ENCODE data around the gene MED13L. TPM values are rescaled to one million over a fixed set of nuclear protein-coding genes. Genes with fewer than 3 reads are reported as not detected.

MED13L gene
- total and polyA plus RNA-seq, 2 of the 4 experiments (the other 2 are of a cell fraction), result 17.9 to 49.1 TPM

DNA sequence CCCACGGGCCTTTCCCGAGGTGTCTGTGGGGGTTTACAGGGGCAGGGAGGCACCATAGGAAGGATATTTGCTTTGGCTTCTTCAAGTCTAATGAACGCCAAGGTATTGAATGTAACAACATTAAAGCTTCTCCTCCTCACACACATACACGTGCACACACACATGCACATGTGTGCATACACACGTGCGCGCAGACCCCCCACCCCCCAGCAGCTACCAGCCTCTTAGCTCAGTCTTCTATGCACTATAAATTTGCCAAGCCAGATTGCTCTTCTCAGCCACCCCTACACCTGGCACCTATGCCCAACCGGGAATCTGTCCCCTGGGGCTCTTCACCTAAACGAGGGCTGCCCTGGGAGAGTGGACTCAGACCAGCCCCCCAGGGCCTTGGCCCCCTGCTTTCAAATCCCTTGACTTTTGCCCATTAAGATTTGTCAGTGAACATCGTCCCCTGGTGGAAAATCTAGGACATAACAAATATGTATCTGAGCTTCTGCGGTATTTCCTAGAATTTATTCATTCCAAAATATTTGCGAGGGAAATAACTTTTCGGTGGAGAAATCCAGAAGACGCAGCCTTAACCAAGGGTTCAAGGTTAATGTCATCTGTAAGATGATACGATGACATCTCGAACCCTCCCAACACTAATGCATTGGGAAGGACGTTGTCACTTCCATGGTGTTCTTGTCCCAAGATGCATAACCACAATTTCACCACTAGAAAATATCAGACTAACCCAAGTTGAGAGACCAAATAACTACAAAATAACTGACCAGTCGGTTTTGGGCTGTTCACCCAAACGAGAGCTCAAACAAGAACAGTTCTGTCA lies 330.4 kb downstream of the MED13L start:
- no peak overlapping the region for H3K4me3 ChIP-seq (ENCODE audit: insufficient read depth, low read depth, low read length)
- no peak overlapping the region for H2AFZ ChIP-seq (replicated peaks; ENCODE audit: low read length, poor library complexity)
- ChIA-PET POLR2A (ENCODE audit: unreplicated experiment) (interaction anchor here (0.6 kb wide), 1 partner anchor 731 kb away, joined by 4 read pairs; no protein-coding TSS in a partner anchor), CTCF (interaction anchor here (0.6 to 1.3 kb wide), 3 partner anchors 10 to 28 kb away, joined by 3 to 5 read pairs (median 4); no protein-coding TSS in a partner anchor)
- WGBS, 2 experiments (ENCODE audit: extremely low coverage in 2 of 2, insufficient read length in 1 of 2), result 69% methylated on average over 5 of the region's 19 CpGs; no CpG with 5 or more reads in 1 of the 2 experiments
- no peak overlapping the region for H3K27ac ChIP-seq (ENCODE audit: insufficient read depth, low read length)
- no peak overlapping the region for H4K5ac ChIP-seq (ENCODE audit: low read depth, low read length)
- DNase-seq, result peak; percentile 10
- no peak overlapping the region for H3K4ac ChIP-seq (ENCODE audit: low read depth, low read length)
- H2AK9ac ChIP-seq (replicated peaks; ENCODE audit: low read depth, low read length, poor library complexity), result no peak overlapping the region
- H4K91ac ChIP-seq (ENCODE audit: insufficient read depth, low read depth, low read length), result no peak overlapping the region
- no peaks in the 10 kb centered on the region; the same call in 1 of the 2 replicates for H3K4me1 ChIP-seq (ENCODE audit: control insufficient read depth, insufficient read depth, low read length)
- H3K23ac ChIP-seq (ENCODE audit: low read depth, low read length), result no peak overlapping the region
- no peak overlapping the region for H3K18ac ChIP-seq (ENCODE audit: low read depth, low read length)
- intact Hi-C loops (cut with micrococcal nuclease) (loop anchor here (1.0 kb wide), 2 partner anchors 1285 to 1322 kb away; no protein-coding TSS in a partner anchor), dilution Hi-C loops (cut with HindIII; ENCODE audit: low sequenced_read_pairs, unreplicated experiment) (no loop called here), in situ Hi-C loops (cut with MboI; ENCODE audit: low sequenced_read_pairs) (no loop called here)
- no peaks in the 10 kb centered on the region; the same call in 1 of the 2 replicates for H3K9me1 ChIP-seq (ENCODE audit: insufficient read depth, low read length)
- no peak overlapping the region for H3K14ac ChIP-seq (replicated peaks; ENCODE audit: low read depth, low read length)
- no peaks in the 10 kb centered on the region for H3K27me3 ChIP-seq (ENCODE audit: control insufficient read depth, insufficient read depth, low read length)
- H2BK5ac ChIP-seq (ENCODE audit: low read depth, low read length, poor library complexity, severe bottlenecking), result no peak overlapping the region
- no peaks in the 10 kb centered on the region for H3K79me1 ChIP-seq (ENCODE audit: low read depth in 1 of 2, low read length in 2 of 2)
- no peaks in the 10 kb centered on the region for H4K20me1 ChIP-seq (ENCODE audit: insufficient read depth, low read length)
- no peak overlapping the region for H2BK20ac ChIP-seq (ENCODE audit: low read depth, low read length)
- H3K36me3 ChIP-seq (ENCODE audit: control insufficient read depth, insufficient read depth, low read length), result no peaks in the 10 kb centered on the region
- ATAC-seq (ENCODE audit: low read depth), result peak; percentile 42; the same call in 1 of the 2 replicates
- no peak overlapping the region for H2AK5ac ChIP-seq (ENCODE audit: low read depth, low read length)
- H3K9me3 ChIP-seq (ENCODE audit: control insufficient read depth, insufficient read depth, low read length), result no peaks in the 10 kb centered on the region
- BruUV-seq (replicated peaks), result no TSS peak
- H3K9ac ChIP-seq (ENCODE audit: low read depth, low read length), result no peak overlapping the region
- H3K56ac ChIP-seq (ENCODE audit: extremely low read depth, insufficient read depth, low read length), result no peak overlapping the region
- no peak overlapping the region for H3K4me2 ChIP-seq (ENCODE audit: low read depth, low read length)
- no peak overlapping the region for H4K8ac ChIP-seq (ENCODE audit: low read depth in 2 of 2, low read length in 2 of 2)
- no peak overlapping the region for H2BK120ac ChIP-seq (ENCODE audit: low read depth, low read length)
- H2BK15ac ChIP-seq (ENCODE audit: low read depth, low read length), result no peak overlapping the region
- TF ChIP-seq, protein P1, sequence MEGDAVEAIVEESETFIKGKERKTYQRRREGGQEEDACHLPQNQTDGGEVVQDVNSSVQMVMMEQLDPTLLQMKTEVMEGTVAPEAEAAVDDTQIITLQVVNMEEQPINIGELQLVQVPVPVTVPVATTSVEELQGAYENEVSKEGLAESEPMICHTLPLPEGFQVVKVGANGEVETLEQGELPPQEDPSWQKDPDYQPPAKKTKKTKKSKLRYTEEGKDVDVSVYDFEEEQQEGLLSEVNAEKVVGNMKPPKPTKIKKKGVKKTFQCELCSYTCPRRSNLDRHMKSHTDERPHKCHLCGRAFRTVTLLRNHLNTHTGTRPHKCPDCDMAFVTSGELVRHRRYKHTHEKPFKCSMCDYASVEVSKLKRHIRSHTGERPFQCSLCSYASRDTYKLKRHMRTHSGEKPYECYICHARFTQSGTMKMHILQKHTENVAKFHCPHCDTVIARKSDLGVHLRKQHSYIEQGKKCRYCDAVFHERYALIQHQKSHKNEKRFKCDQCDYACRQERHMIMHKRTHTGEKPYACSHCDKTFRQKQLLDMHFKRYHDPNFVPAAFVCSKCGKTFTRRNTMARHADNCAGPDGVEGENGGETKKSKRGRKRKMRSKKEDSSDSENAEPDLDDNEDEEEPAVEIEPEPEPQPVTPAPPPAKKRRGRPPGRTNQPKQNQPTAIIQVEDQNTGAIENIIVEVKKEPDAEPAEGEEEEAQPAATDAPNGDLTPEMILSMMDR (conservative IDR thresholded peaks at IDR 0.05; ENCODE audit: low read depth, low read length), result peak; percentile 58
- TF ChIP-seq BHLHE40 (IDR thresholded peaks at IDR 0.05; ENCODE audit: low read depth, low read length), result no peak
- TF ChIP-seq NFE2L2 (IDR thresholded peaks at IDR 0.05; ENCODE audit: low read depth, low read length), result no peak
- peak; percentile 45 for TF ChIP-seq RAD21 (IDR thresholded peaks at IDR 0.05; ENCODE audit: low read length)
- peak; percentile 30; the same call in 1 of the 2 replicates for TF ChIP-seq SMC3 (IDR thresholded peaks at IDR 0.05; ENCODE audit: low read depth, low read length)
